Measurements from ENCODE around the gene GPC3.
"Not testable (repeated sequence)": the region's sequence is repeated elsewhere in the genome, so short reads cannot be mapped to it uniquely, and the experiment has no call there.

GPC3 gene

GRCh38 chrX:133985164-133985966 lies at the start of gene GPC3:
Gene GPC3, minus strand, starts transcription at chrX:133985594.
- H3K4me3 ChIP-seq (ENCODE audit: low read depth, low read length), result peak within 1 kb of the TSS; percentile 27

GRCh38 chrX:134032441-134032840 lies 47.0 kb upstream of the GPC3 start:
- no peak overlapping the region for H3K4me3 ChIP-seq (ENCODE audit: low read depth, low read length)

GRCh38 chrX:134026565-134027311 lies 41.3 kb upstream of the GPC3 start:
- H3K4me3 ChIP-seq (ENCODE audit: low read depth, low read length), result peak overlapping the region; percentile 17

- no peak overlapping the region for H3K4me3 ChIP-seq (ENCODE audit: low read depth, low read length)
These were observed 40.7 kb upstream of the GPC3 start for GRCh38 chrX:134025986-134026545.

- H3K4me3 ChIP-seq (ENCODE audit: low read depth, low read length), result no peak overlapping the region
These were observed 39.4 kb upstream of the GPC3 start for GRCh38 chrX:134024686-134025377.

GRCh38 chrX:134023851-134024281 lies 38.5 kb upstream of the GPC3 start:
- no peak overlapping the region for H3K4me3 ChIP-seq (ENCODE audit: low read depth, low read length)

- no peak overlapping the region for H3K4me3 ChIP-seq (ENCODE audit: low read depth, low read length)
These were observed 35.5 kb upstream of the GPC3 start for GRCh38 chrX:134020910-134021309.

- H3K4me3 ChIP-seq (ENCODE audit: low read depth, low read length), result no peak overlapping the region
These were observed 34.3 kb upstream of the GPC3 start for GRCh38 chrX:134019567-134020206.

GRCh38 chrX:134016309-134016708 lies 30.9 kb upstream of the GPC3 start:
- H3K4me3 ChIP-seq (ENCODE audit: low read depth, low read length), result not testable (repeated sequence)

GRCh38 chrX:134015510-134015909 lies 30.1 kb upstream of the GPC3 start:
- H3K4me3 ChIP-seq (ENCODE audit: low read depth, low read length), result not testable (repeated sequence)

- H3K4me3 ChIP-seq (ENCODE audit: low read depth, low read length), result no peak overlapping the region
These were observed 28.1 kb upstream of the GPC3 start for GRCh38 chrX:134013524-134013923.

- H3K4me3 ChIP-seq (ENCODE audit: low read depth, low read length), result no peak overlapping the region
These were observed 27.7 kb upstream of the GPC3 start for GRCh38 chrX:134013092-134013497.

GRCh38 chrX:134010690-134011089 lies 25.3 kb upstream of the GPC3 start:
- no peak overlapping the region for H3K4me3 ChIP-seq (ENCODE audit: low read depth, low read length)

- H3K4me3 ChIP-seq (ENCODE audit: low read depth, low read length), result no peak overlapping the region
These were observed 22.3 kb upstream of the GPC3 start for GRCh38 chrX:134007716-134008115.

GRCh38 chrX:134006484-134007161 lies 21.2 kb upstream of the GPC3 start:
- no peak overlapping the region for H3K4me3 ChIP-seq (ENCODE audit: low read depth, low read length)

GRCh38 chrX:134004084-134004483 lies 18.7 kb upstream of the GPC3 start:
- H3K4me3 ChIP-seq (ENCODE audit: low read depth, low read length), result no peak overlapping the region

GRCh38 chrX:134002921-134003615 lies 17.7 kb upstream of the GPC3 start:
- H3K4me3 ChIP-seq (ENCODE audit: low read depth, low read length), result no peak overlapping the region

GRCh38 chrX:134000260-134001245 lies 15.2 kb upstream of the GPC3 start:
- no peak overlapping the region for H3K4me3 ChIP-seq (ENCODE audit: low read depth, low read length)
